ENCODE results near the gene HSPA14.

- TF ChIP-seq CTCF (IDR thresholded peaks at IDR 0.05; ENCODE audit: insufficient read depth, low read length, poor library complexity, severe bottlenecking) (no peak), EZH2phosphoT487 (conservative IDR thresholded peaks at IDR 0.05; ENCODE audit: low read length) (no peak)
Measured at GRCh38 chr10:14879928-14880193, 41.8 kb downstream of the HSPA14 start.

All from SU-DHL-6 (cell line).